Measurements from ENCODE around the gene ETNK2.

Gene ETNK2

GRCh38 chr1:204126386-204126785, 25.5 kb downstream of the ETNK2 start:
- Histone ChIP-seq H3K27ac (ENCODE audit: low read depth, low read length) (no peak overlapping the region), H3K9ac (ENCODE audit: low read length) (no peak overlapping the region), H3K4me3 (ENCODE audit: low read length) (no peak overlapping the region), H3K36me3 (ENCODE audit: control insufficient read depth, insufficient read depth, low read length) (peaks cover 14% of the 10 kb centered on the region), H3K4me1 (ENCODE audit: control insufficient read depth, insufficient read depth, low read length) (no peaks in the 10 kb centered on the region), H3K27me3 (ENCODE audit: control insufficient read depth, insufficient read depth, low read length) (no peaks in the 10 kb centered on the region)

GRCh38 chr1:204125759-204126351, 26.0 kb downstream of the ETNK2 start:
- H3K27ac ChIP-seq (ENCODE audit: low read depth, low read length): no peak overlapping the region
- H3K4me3 ChIP-seq (ENCODE audit: low read length): no peak overlapping the region
- H3K9ac ChIP-seq (ENCODE audit: low read length): no peak overlapping the region
- H3K4me1 ChIP-seq (ENCODE audit: control insufficient read depth, insufficient read depth, low read length): no peaks in the 10 kb centered on the region
- H3K36me3 ChIP-seq (ENCODE audit: control insufficient read depth, insufficient read depth, low read length): peaks cover 14% of the 10 kb centered on the region
- no peaks in the 10 kb centered on the region for H3K27me3 ChIP-seq (ENCODE audit: control insufficient read depth, insufficient read depth, low read length)

GRCh38 chr1:204124639-204125038, 27.2 kb downstream of the ETNK2 start:
- Histone ChIP-seq H3K36me3 (ENCODE audit: control insufficient read depth, insufficient read depth, low read length) (peaks cover 14% of the 10 kb centered on the region), H3K27ac (ENCODE audit: low read depth, low read length) (no peak overlapping the region), H3K27me3 (ENCODE audit: control insufficient read depth, insufficient read depth, low read length) (no peaks in the 10 kb centered on the region), H3K4me1 (ENCODE audit: control insufficient read depth, insufficient read depth, low read length) (no peaks in the 10 kb centered on the region), H3K4me3 (ENCODE audit: low read length) (no peak overlapping the region), H3K9ac (ENCODE audit: low read length) (no peak overlapping the region)

- H3K4me3 ChIP-seq (ENCODE audit: low read length): no peak overlapping the region
- H3K27me3 ChIP-seq (ENCODE audit: control insufficient read depth, insufficient read depth, low read length): no peaks in the 10 kb centered on the region
- no peaks in the 10 kb centered on the region for H3K4me1 ChIP-seq (ENCODE audit: control insufficient read depth, insufficient read depth, low read length)
- H3K9ac ChIP-seq (ENCODE audit: low read length): no peak overlapping the region
- peaks cover 14% of the 10 kb centered on the region for H3K36me3 ChIP-seq (ENCODE audit: control insufficient read depth, insufficient read depth, low read length)
- H3K27ac ChIP-seq (ENCODE audit: low read depth, low read length): no peak overlapping the region
Observed at GRCh38 chr1:204123376-204123775, 28.5 kb downstream of the ETNK2 start.

GRCh38 chr1:204121840-204122555, 29.8 kb downstream of the ETNK2 start:
- no peaks in the 10 kb centered on the region for H3K4me1 ChIP-seq (ENCODE audit: control insufficient read depth, insufficient read depth, low read length)
- H3K27me3 ChIP-seq (ENCODE audit: control insufficient read depth, insufficient read depth, low read length): no peaks in the 10 kb centered on the region
- no peak overlapping the region for H3K4me3 ChIP-seq (ENCODE audit: low read length)
- no peak overlapping the region for H3K27ac ChIP-seq (ENCODE audit: low read depth, low read length)
- no peak overlapping the region for H3K9ac ChIP-seq (ENCODE audit: low read length)
- peaks cover 14% of the 10 kb centered on the region for H3K36me3 ChIP-seq (ENCODE audit: control insufficient read depth, insufficient read depth, low read length)

GRCh38 chr1:204116539-204116938, 35.3 kb downstream of the ETNK2 start:
- no peaks in the 10 kb centered on the region for H3K36me3 ChIP-seq (ENCODE audit: control insufficient read depth, insufficient read depth, low read length)
- H3K27me3 ChIP-seq (ENCODE audit: control insufficient read depth, insufficient read depth, low read length): no peaks in the 10 kb centered on the region
- no peaks in the 10 kb centered on the region for H3K4me1 ChIP-seq (ENCODE audit: control insufficient read depth, insufficient read depth, low read length)
- H3K27ac ChIP-seq (ENCODE audit: low read depth, low read length): no peak overlapping the region
- no peak overlapping the region for H3K4me3 ChIP-seq (ENCODE audit: low read length)
- H3K9ac ChIP-seq (ENCODE audit: low read length): no peak overlapping the region

GRCh38 chr1:204115116-204115515, 36.7 kb downstream of the ETNK2 start:
- no peaks in the 10 kb centered on the region for H3K27me3 ChIP-seq (ENCODE audit: control insufficient read depth, insufficient read depth, low read length)
- no peak overlapping the region for H3K27ac ChIP-seq (ENCODE audit: low read depth, low read length)
- H3K9ac ChIP-seq (ENCODE audit: low read length): no peak overlapping the region
- H3K4me1 ChIP-seq (ENCODE audit: control insufficient read depth, insufficient read depth, low read length): no peaks in the 10 kb centered on the region
- no peak overlapping the region for H3K4me3 ChIP-seq (ENCODE audit: low read length)
- H3K36me3 ChIP-seq (ENCODE audit: control insufficient read depth, insufficient read depth, low read length): no peaks in the 10 kb centered on the region

- Histone ChIP-seq H3K9ac (ENCODE audit: low read length) (no peak overlapping the region), H3K27ac (ENCODE audit: low read depth, low read length) (no peak overlapping the region), H3K4me3 (ENCODE audit: low read length) (no peak overlapping the region), H3K36me3 (ENCODE audit: control insufficient read depth, insufficient read depth, low read length) (no peaks in the 10 kb centered on the region), H3K4me1 (ENCODE audit: control insufficient read depth, insufficient read depth, low read length) (no peaks in the 10 kb centered on the region), H3K27me3 (ENCODE audit: control insufficient read depth, insufficient read depth, low read length) (no peaks in the 10 kb centered on the region)
Observed at GRCh38 chr1:204114606-204115005, 37.2 kb downstream of the ETNK2 start.

GRCh38 chr1:204113896-204114295, 37.9 kb downstream of the ETNK2 start:
- Histone ChIP-seq H3K4me1 (ENCODE audit: control insufficient read depth, insufficient read depth, low read length) (no peaks in the 10 kb centered on the region), H3K27me3 (ENCODE audit: control insufficient read depth, insufficient read depth, low read length) (no peaks in the 10 kb centered on the region), H3K36me3 (ENCODE audit: control insufficient read depth, insufficient read depth, low read length) (no peaks in the 10 kb centered on the region), H3K4me3 (ENCODE audit: low read length) (no peak overlapping the region), H3K9ac (ENCODE audit: low read length) (no peak overlapping the region), H3K27ac (ENCODE audit: low read depth, low read length) (no peak overlapping the region)

GRCh38 chr1:204112876-204113730, 38.7 kb downstream of the ETNK2 start:
- Histone ChIP-seq H3K9ac (ENCODE audit: low read length) (no peak overlapping the region), H3K4me3 (ENCODE audit: low read length) (no peak overlapping the region), H3K27me3 (ENCODE audit: control insufficient read depth, insufficient read depth, low read length) (no peaks in the 10 kb centered on the region), H3K27ac (ENCODE audit: low read depth, low read length) (no peak overlapping the region), H3K4me1 (ENCODE audit: control insufficient read depth, insufficient read depth, low read length) (no peaks in the 10 kb centered on the region), H3K36me3 (ENCODE audit: control insufficient read depth, insufficient read depth, low read length) (no peaks in the 10 kb centered on the region)

GRCh38 chr1:204110894-204111633, 40.8 kb downstream of the ETNK2 start:
- Histone ChIP-seq H3K27me3 (ENCODE audit: control insufficient read depth, insufficient read depth, low read length) (no peaks in the 10 kb centered on the region), H3K4me1 (ENCODE audit: control insufficient read depth, insufficient read depth, low read length) (no peaks in the 10 kb centered on the region), H3K4me3 (ENCODE audit: low read length) (no peak overlapping the region)

More at GRCh38 chr1:204110894-204111633, 40.8 kb downstream of the ETNK2 start:
- Histone ChIP-seq H3K36me3 (ENCODE audit: control insufficient read depth, insufficient read depth, low read length) (no peaks in the 10 kb centered on the region), H3K27ac (ENCODE audit: low read depth, low read length) (no peak overlapping the region), H3K9ac (ENCODE audit: low read length) (no peak overlapping the region)

Measured in rectal smooth muscle tissue (tissue), 1 donor.